Measurements from ENCODE around the gene CLDN2. TPM values are rescaled to one million over a fixed set of nuclear protein-coding genes. Genes with fewer than 3 reads are reported as not detected.
A peak's percentile ranks its signal among the peaks of the same experiment; 100 is the strongest.
"Not testable (repeated sequence)": the region's sequence is repeated elsewhere in the genome, so short reads cannot be mapped to it uniquely, and the experiment has no call there.

The CLDN2 gene
- total RNA-seq, result 0.09 and 0.18 TPM in 2 replicates
- polyA plus RNA-seq, result 0.24 and 0.66 TPM in 2 replicates

GRCh38 chrX:106919932-106920452 is at the start of gene CLDN2:
Gene CLDN2, plus strand, starts transcription at chrX:106920402. Its CDS starts 7,827 bp downstream, at chrX:106928229.
- H3K27ac ChIP-seq, result peak within 1 kb of the TSS; percentile 45
- peak in 1 of 2 donors; percentile 64 for DNase-seq (ENCODE audit: low read depth in 1 of 2, low spot score in 1 of 2)

GRCh38 chrX:106872796-106873195 is 47.4 kb upstream of the CLDN2 start:
- H3K9me3 ChIP-seq (ENCODE audit: low read depth); H3K36me3 ChIP-seq; H3K4me1 ChIP-seq (ENCODE audit: low read depth); H3K27ac ChIP-seq; H3K4me3 ChIP-seq; H3K27me3 ChIP-seq: not testable (repeated sequence)
- peak in 1 of 2 donors; percentile 23 for DNase-seq (ENCODE audit: low read depth in 1 of 2, low spot score in 1 of 2)

More at GRCh38 chrX:106919932-106920452, at the start of gene CLDN2:
- no peak for TF ChIP-seq CTCF (IDR thresholded peaks at IDR 0.05; ENCODE audit: low read depth, low read length)
- Histone ChIP-seq H3K9me3 (ENCODE audit: low read depth) (no peaks in the 10 kb centered on the region), H3K4me1 (ENCODE audit: low read depth) (peaks cover 25% of the 10 kb centered on the region), H3K4me3 (no peak within 1 kb of the TSS), H3K27me3 (no peaks in the 10 kb centered on the region), H3K36me3 (no peaks in the 10 kb centered on the region)

GRCh38 chrX:106874075-106874474 is 46.1 kb upstream of the CLDN2 start:
- peak; percentile 17 to 32 for DNase-seq (ENCODE audit: low read depth in 1 of 2, low spot score in 1 of 2)
- peak; percentile 50 for TF ChIP-seq CTCF (IDR thresholded peaks at IDR 0.05; ENCODE audit: low read depth, low read length)
- H3K4me1 ChIP-seq (ENCODE audit: low read depth), result no peaks in the 10 kb centered on the region
- H3K4me3 ChIP-seq, result no peak overlapping the region
- H3K9me3 ChIP-seq (ENCODE audit: low read depth), result no peaks in the 10 kb centered on the region
- H3K27me3 ChIP-seq, result no peaks in the 10 kb centered on the region
- no peak overlapping the region for H3K27ac ChIP-seq
- no peaks in the 10 kb centered on the region for H3K36me3 ChIP-seq

- H3K4me1 ChIP-seq (ENCODE audit: low read depth), result no peaks in the 10 kb centered on the region
- no peak overlapping the region for H3K4me3 ChIP-seq
- H3K27ac ChIP-seq, result no peak overlapping the region
- H3K9me3 ChIP-seq (ENCODE audit: low read depth), result no peaks in the 10 kb centered on the region
- DNase-seq (ENCODE audit: low read depth in 1 of 2, low spot score in 1 of 2), result no peak
- no peaks in the 10 kb centered on the region for H3K36me3 ChIP-seq
- TF ChIP-seq CTCF (IDR thresholded peaks at IDR 0.05; ENCODE audit: low read depth, low read length), result no peak
- no peaks in the 10 kb centered on the region for H3K27me3 ChIP-seq
Measured at GRCh38 chrX:106875151-106875550, 45.1 kb upstream of the CLDN2 start.

- no peak for DNase-seq (ENCODE audit: low read depth in 1 of 2, low spot score in 1 of 2)
- Histone ChIP-seq H3K4me3 (no peak overlapping the region), H3K27me3 (no peaks in the 10 kb centered on the region), H3K4me1 (ENCODE audit: low read depth) (no peaks in the 10 kb centered on the region), H3K9me3 (ENCODE audit: low read depth) (no peaks in the 10 kb centered on the region), H3K36me3 (no peaks in the 10 kb centered on the region), H3K27ac (no peak overlapping the region)
- no peak for TF ChIP-seq CTCF (IDR thresholded peaks at IDR 0.05; ENCODE audit: low read depth, low read length)
Measured at GRCh38 chrX:106889468-106889867, 30.7 kb upstream of the CLDN2 start.

- Histone ChIP-seq H3K36me3 (no peaks in the 10 kb centered on the region), H3K4me3 (no peak overlapping the region), H3K9me3 (ENCODE audit: low read depth) (no peaks in the 10 kb centered on the region), H3K27me3 (no peaks in the 10 kb centered on the region), H3K27ac (no peak overlapping the region), H3K4me1 (ENCODE audit: low read depth) (no peaks in the 10 kb centered on the region)
- no peak for DNase-seq (ENCODE audit: low read depth in 1 of 2, low spot score in 1 of 2)
- TF ChIP-seq CTCF (IDR thresholded peaks at IDR 0.05; ENCODE audit: low read depth, low read length), result no peak
Measured at GRCh38 chrX:106891762-106892460, 28.3 kb upstream of the CLDN2 start.
